Loucy (cell line): Measurements from ENCODE around the gene PARVG.

Experiments
- H2AFZ ChIP-seq: fragments of 200-600 bp; sonication (generic); 2 replicates; pipeline ENCODE4 v1.6.0; 2016; ENCODE audit warnings: antibody characterized with exemption, mild to moderate bottlenecking, low read length, moderate library complexity
- H3F3A ChIP-seq: fragments of 200-600 bp; 2 replicates; pipeline ENCODE4 v1.6.0; 2016; ENCODE audit warnings: antibody characterized with exemption, low read depth, mild to moderate bottlenecking
- H3K27me3 ChIP-seq: fragments of 200-600 bp; sonication (generic); 2 replicates; pipeline ENCODE4 v1.6.1; 2014; ENCODE audit warnings: low read length, mild to moderate bottlenecking; ENCODE audit not compliant: insufficient read depth, poor library complexity, severe bottlenecking
- H3K36me3 ChIP-seq: fragments of 200-600 bp; sonication (generic); 2 replicates; pipeline ENCODE4 v1.6.1; 2016; ENCODE audit warnings: low read length; ENCODE audit not compliant: insufficient read depth
- H3K4me1 ChIP-seq: fragments of 200-600 bp; sonication (generic); 2 replicates; pipeline ENCODE4 v1.5.1; 2014; ENCODE audit warnings: low read length, mild to moderate bottlenecking; ENCODE audit not compliant: insufficient read depth, poor library complexity, severe bottlenecking
- H3K4me2 ChIP-seq: fragments of 200-600 bp; sonication (generic); 2 replicates; pipeline ENCODE4 v1.6.0; 2014; ENCODE audit warnings: antibody characterized with exemption, low read length, low read depth, mild to moderate bottlenecking; ENCODE audit not compliant: poor library complexity, severe bottlenecking
- H3K4me3 ChIP-seq: fragments of 200-600 bp; sonication (generic); 2 replicates; pipeline ENCODE4 v1.5.1; 2014; ENCODE audit warnings: low read length, mild to moderate bottlenecking, mixed read lengths; ENCODE audit not compliant: poor library complexity, severe bottlenecking
- H3K79me2 ChIP-seq: fragments of 200-600 bp; sonication (generic); 2 replicates; pipeline ENCODE4 v1.6.1; 2014; ENCODE audit warnings: low read length; ENCODE audit not compliant: insufficient read depth
- H3K9ac ChIP-seq: fragments of 200-600 bp; sonication (generic); 2 replicates; pipeline ENCODE4 v1.6.0; 2014; ENCODE audit warnings: mild to moderate bottlenecking, low read depth, low read length, moderate library complexity; ENCODE audit not compliant: poor library complexity, severe bottlenecking
- H3K9me2 ChIP-seq: fragments of 200-600 bp; sonication (generic); replicated peaks from 2 replicates; pipeline ENCODE4 v1.6.1; 2016; ENCODE audit warnings: low read depth, low read length, mixed read lengths
- H3K9me3 ChIP-seq: fragments of 200-600 bp; sonication (generic); 2 replicates; pipeline ENCODE4 v1.6.1; 2014; ENCODE audit warnings: mild to moderate bottlenecking, antibody characterized with exemption, low read length, low read depth; ENCODE audit not compliant: insufficient read depth
- H4K20me1 ChIP-seq: fragments of 200-600 bp; sonication (generic); 2 replicates; pipeline ENCODE4 v1.6.0; 2014; ENCODE audit warnings: antibody characterized with exemption, low read length, mild to moderate bottlenecking; ENCODE audit not compliant: insufficient read depth, poor library complexity, severe bottlenecking
- CTCF ChIP-seq: fragments of 200-600 bp; sonication (generic); conservative IDR thresholded peaks from 2 replicates; pipeline ENCODE4 v1.5.1; 2014; ENCODE audit warnings: mild to moderate bottlenecking, antibody characterized with exemption, low read length
- EZH2phosphoT487 ChIP-seq: fragments of 200-600 bp; IDR thresholded peaks from 2 replicates; pipeline ENCODE4 v1.6.1; 2018; ENCODE audit warnings: antibody characterized with exemption, mild to moderate bottlenecking, moderate library complexity, borderline replicate concordance

PARVG gene

GRCh38 chr22:44172370-44173108, 8.2 kb upstream of the PARVG start:
- Histone ChIP-seq H3K36me3 (no peaks in the 10 kb centered on the region), H3K4me3 (no peak overlapping the region), H3K9ac (no peak overlapping the region), H3K27me3 (no peaks in the 10 kb centered on the region), H3K4me1 (no peaks in the 10 kb centered on the region), H3K9me3 (no peaks in the 10 kb centered on the region), H3F3A (no peaks in the 10 kb centered on the region), H4K20me1 (no peaks in the 10 kb centered on the region), H3K9me2 (no peaks in the 10 kb centered on the region), H2AFZ (no peak overlapping the region), H3K4me2 (no peak overlapping the region), H3K79me2 (no peaks in the 10 kb centered on the region)
- TF ChIP-seq EZH2phosphoT487 (no peak), CTCF (no peak)

- TF ChIP-seq EZH2phosphoT487 (no peak), CTCF (no peak)
- Histone ChIP-seq H4K20me1 (no peaks in the 10 kb centered on the region), H3K27me3 (no peaks in the 10 kb centered on the region), H3K9me3 (no peaks in the 10 kb centered on the region), H3K4me3 (no peak overlapping the region), H3K36me3 (no peaks in the 10 kb centered on the region), H3K4me1 (peaks cover 4% of the 10 kb centered on the region), H3F3A (no peaks in the 10 kb centered on the region), H3K9me2 (no peaks in the 10 kb centered on the region), H3K4me2 (no peak overlapping the region), H3K79me2 (no peaks in the 10 kb centered on the region), H3K9ac (no peak overlapping the region), H2AFZ (no peak overlapping the region)
Measured at GRCh38 chr22:44173154-44173553, 7.6 kb upstream of the PARVG start.

GRCh38 chr22:44175676-44176075, 5.0 kb upstream of the PARVG start:
- peaks cover 11% of the 10 kb centered on the region; the same call in 1 of the 2 replicates for H3K79me2 ChIP-seq
- H3F3A ChIP-seq, result no peaks in the 10 kb centered on the region
- H3K4me3 ChIP-seq, result no peak overlapping the region
- no peak overlapping the region for H2AFZ ChIP-seq
- no peak overlapping the region for H3K9ac ChIP-seq
- H3K9me2 ChIP-seq, result no peaks in the 10 kb centered on the region
- no peaks in the 10 kb centered on the region for H3K27me3 ChIP-seq
- no peaks in the 10 kb centered on the region for H3K9me3 ChIP-seq
- peaks cover 27% of the 10 kb centered on the region for H3K4me1 ChIP-seq
- no peaks in the 10 kb centered on the region for H3K36me3 ChIP-seq
- no peaks in the 10 kb centered on the region for H4K20me1 ChIP-seq
- TF ChIP-seq CTCF (no peak), EZH2phosphoT487 (no peak)
- no peak overlapping the region for H3K4me2 ChIP-seq
